NCI-H510A (cell line): ENCODE measurements around the gene SLC38A3.
"Not testable (repeated sequence)": the region's sequence is repeated elsewhere in the genome, so short reads cannot be mapped to it uniquely, and the experiment has no call there.

Experiments
- DNase-seq: peaks from one replicate; lab custom pipeline; 2025; lab: John Stamatoyannopoulos, UW

Gene SLC38A3

GRCh38 chr3:50210510-50211367, 5.7 kb downstream of the SLC38A3 start:
- DNase-seq, result peak; percentile 61

GRCh38 chr3:50211368-50211717, 6.3 kb downstream of the SLC38A3 start:
- not testable (repeated sequence) for DNase-seq

GRCh38 chr3:50211930-50212329, 6.9 kb downstream of the SLC38A3 start:
- DNase-seq, result no peak

- DNase-seq, result no peak
Measured at GRCh38 chr3:50212502-50212901, 7.4 kb downstream of the SLC38A3 start.

GRCh38 chr3:50212971-50213370, 7.9 kb downstream of the SLC38A3 start:
- DNase-seq, result no peak

GRCh38 chr3:50213373-50213772, 8.3 kb downstream of the SLC38A3 start:
- no peak for DNase-seq

- no peak for DNase-seq
Measured at GRCh38 chr3:50214824-50215223, 9.8 kb downstream of the SLC38A3 start.

GRCh38 chr3:50215529-50215928, 10.5 kb downstream of the SLC38A3 start:
- no peak for DNase-seq

GRCh38 chr3:50217681-50218080, 12.6 kb downstream of the SLC38A3 start:
- DNase-seq, result no peak

GRCh38 chr3:50218448-50218847, 13.4 kb downstream of the SLC38A3 start:
- DNase-seq, result no peak

GRCh38 chr3:50219285-50219684, 14.2 kb downstream of the SLC38A3 start:
- no peak for DNase-seq

- DNase-seq, result no peak
Measured at GRCh38 chr3:50220109-50220508, 15.0 kb downstream of the SLC38A3 start.

- no peak for DNase-seq
Measured at GRCh38 chr3:50221051-50221410, 16.0 kb downstream of the SLC38A3 start.

GRCh38 chr3:50221411-50222168, 16.5 kb downstream of the SLC38A3 start:
- DNase-seq, result no peak

- DNase-seq, result no peak
Measured at GRCh38 chr3:50222169-50222528, 17.1 kb downstream of the SLC38A3 start.

GRCh38 chr3:50224639-50225038, 19.6 kb downstream of the SLC38A3 start:
- DNase-seq, result no peak

- no peak for DNase-seq
Measured at GRCh38 chr3:50226888-50227389, 21.9 kb downstream of the SLC38A3 start.

GRCh38 chr3:50227390-50228183, 22.5 kb downstream of the SLC38A3 start:
- DNase-seq, result peak; percentile 88

GRCh38 chr3:50228184-50228763, 23.2 kb downstream of the SLC38A3 start:
- not testable (repeated sequence) for DNase-seq

- DNase-seq, result no peak
Measured at GRCh38 chr3:50229490-50229889, 24.4 kb downstream of the SLC38A3 start.

GRCh38 chr3:50230104-50230793, 25.2 kb downstream of the SLC38A3 start:
- DNase-seq, result no peak

GRCh38 chr3:50230794-50231125, 25.7 kb downstream of the SLC38A3 start:
- no peak for DNase-seq
